ENCODE results near the gene CSNK1E. TPM values are rescaled to one million over a fixed set of nuclear protein-coding genes. Genes with fewer than 3 reads are reported as not detected.

CSNK1E gene
- total RNA-seq, 1 donor from 2014 or later = 246 TPM

DNA sequence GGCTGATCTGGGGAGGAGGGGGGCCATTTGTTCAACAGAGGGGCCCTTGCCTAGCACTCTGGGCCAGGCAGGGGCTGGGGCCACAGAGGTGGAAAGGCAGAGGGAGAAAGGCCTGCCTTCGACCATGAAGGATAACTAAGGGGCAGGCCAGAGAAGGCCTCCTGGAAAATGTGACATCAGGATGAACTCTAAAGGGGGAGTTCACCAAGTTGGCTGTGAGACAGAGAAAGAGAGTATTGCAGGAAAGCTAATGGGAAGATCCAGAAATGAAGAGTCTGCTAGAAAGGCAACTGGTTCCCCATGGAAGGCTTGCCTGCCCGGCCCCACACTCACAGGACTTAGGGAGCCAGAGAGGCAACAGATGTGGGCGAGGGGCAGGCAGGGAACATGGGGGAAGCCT lies 16.3 kb downstream of the CSNK1E start:
- peak overlapping the region; percentile 84 for H3K27ac Mint-ChIP-seq
- TF ChIP-seq, protein P1, sequence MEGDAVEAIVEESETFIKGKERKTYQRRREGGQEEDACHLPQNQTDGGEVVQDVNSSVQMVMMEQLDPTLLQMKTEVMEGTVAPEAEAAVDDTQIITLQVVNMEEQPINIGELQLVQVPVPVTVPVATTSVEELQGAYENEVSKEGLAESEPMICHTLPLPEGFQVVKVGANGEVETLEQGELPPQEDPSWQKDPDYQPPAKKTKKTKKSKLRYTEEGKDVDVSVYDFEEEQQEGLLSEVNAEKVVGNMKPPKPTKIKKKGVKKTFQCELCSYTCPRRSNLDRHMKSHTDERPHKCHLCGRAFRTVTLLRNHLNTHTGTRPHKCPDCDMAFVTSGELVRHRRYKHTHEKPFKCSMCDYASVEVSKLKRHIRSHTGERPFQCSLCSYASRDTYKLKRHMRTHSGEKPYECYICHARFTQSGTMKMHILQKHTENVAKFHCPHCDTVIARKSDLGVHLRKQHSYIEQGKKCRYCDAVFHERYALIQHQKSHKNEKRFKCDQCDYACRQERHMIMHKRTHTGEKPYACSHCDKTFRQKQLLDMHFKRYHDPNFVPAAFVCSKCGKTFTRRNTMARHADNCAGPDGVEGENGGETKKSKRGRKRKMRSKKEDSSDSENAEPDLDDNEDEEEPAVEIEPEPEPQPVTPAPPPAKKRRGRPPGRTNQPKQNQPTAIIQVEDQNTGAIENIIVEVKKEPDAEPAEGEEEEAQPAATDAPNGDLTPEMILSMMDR (IDR thresholded peaks at IDR 0.05; ENCODE audit: unreplicated experiment) = no peak
- no peaks in the 10 kb centered on the region for H3K27me3 Mint-ChIP-seq
- peaks cover 7% of the 10 kb centered on the region for H3K4me1 Mint-ChIP-seq (ENCODE audit: low read depth)
- no peaks in the 10 kb centered on the region for H3K9me3 Mint-ChIP-seq (ENCODE audit: low read depth)
- DNase-seq (ENCODE audit: low spot score, unreplicated experiment) = no peak
- H3K36me3 Mint-ChIP-seq (ENCODE audit: insufficient read depth) = peaks cover 28% of the 10 kb centered on the region
- H3K4me3 Mint-ChIP-seq (ENCODE audit: low read depth) = no peak overlapping the region

DNA sequence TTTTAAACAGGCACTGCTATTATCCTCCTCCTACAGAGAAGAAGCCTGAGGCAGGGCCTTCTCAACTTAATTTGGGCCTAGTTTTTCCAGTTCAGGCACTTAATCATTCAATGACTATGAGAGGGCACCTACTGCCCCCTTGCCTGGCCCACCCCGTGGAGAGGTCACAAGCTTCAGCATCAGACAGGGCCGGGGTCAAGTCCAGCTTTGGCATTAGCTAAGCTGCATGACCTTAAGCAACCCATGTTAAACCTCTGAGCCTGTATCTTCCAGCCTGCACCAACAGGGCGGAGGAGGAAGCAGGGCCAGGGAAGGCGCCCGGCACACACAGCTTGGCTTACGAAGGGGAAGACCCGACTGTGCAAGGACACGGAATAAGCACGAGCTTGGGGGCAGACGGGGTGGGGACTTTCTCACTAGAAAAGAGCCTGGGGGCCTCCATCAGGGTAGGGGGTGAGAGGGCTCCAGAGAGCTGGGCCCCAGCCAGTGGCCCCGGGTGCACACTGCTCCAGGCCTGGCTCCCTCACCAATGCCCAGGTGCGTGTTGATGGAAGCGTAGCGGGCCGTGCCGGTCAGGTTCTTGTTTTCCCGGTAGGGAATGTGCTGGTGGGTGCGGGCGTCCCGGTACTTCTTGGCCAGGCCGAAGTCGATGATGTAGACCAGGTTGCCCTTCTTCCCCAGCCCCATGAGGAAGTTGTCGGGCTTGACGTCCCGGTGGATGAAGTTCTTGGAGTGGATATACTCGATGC lies 16.9 kb downstream of the CSNK1E start:
- Mint-ChIP-seq H3K4me3 (ENCODE audit: low read depth) (no peak overlapping the region), H3K9me3 (ENCODE audit: low read depth) (no peaks in the 10 kb centered on the region), H3K4me1 (ENCODE audit: low read depth) (peaks cover 1% of the 10 kb centered on the region), H3K36me3 (ENCODE audit: insufficient read depth) (peaks cover 28% of the 10 kb centered on the region), H3K27me3 (no peaks in the 10 kb centered on the region), H3K27ac (peak overlapping the region; percentile 84)
- TF ChIP-seq, protein P1 (IDR thresholded peaks at IDR 0.05; ENCODE audit: unreplicated experiment) = no peak
- DNase-seq (ENCODE audit: low spot score, unreplicated experiment) = no peak

DNA sequence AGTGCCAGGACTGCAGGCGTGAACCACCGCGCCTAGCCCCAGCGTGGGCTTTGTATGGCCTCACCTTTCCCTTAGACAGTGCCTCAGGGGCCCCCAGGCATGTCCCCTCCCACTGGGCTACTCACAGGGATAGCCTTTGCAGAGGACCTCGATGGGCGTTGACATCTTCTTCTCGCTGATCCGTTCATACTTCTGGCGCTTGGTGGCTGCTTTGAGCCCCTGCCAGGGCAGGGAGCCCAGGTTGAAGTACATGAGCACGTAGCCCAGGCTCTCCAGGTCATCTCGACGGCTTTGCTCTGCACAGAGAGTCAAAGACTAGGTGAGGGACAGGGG lies 17.5 kb downstream of the CSNK1E start:
- Mint-ChIP-seq H3K27ac (no peak overlapping the region), H3K27me3 (no peaks in the 10 kb centered on the region), H3K4me1 (ENCODE audit: low read depth) (no peaks in the 10 kb centered on the region), H3K36me3 (ENCODE audit: insufficient read depth) (peaks cover 27% of the 10 kb centered on the region), H3K9me3 (ENCODE audit: low read depth) (no peaks in the 10 kb centered on the region), H3K4me3 (ENCODE audit: low read depth) (no peak overlapping the region)
- TF ChIP-seq, protein P1 (IDR thresholded peaks at IDR 0.05; ENCODE audit: unreplicated experiment) = no peak
- no peak for DNase-seq (ENCODE audit: low spot score, unreplicated experiment)

DNA sequence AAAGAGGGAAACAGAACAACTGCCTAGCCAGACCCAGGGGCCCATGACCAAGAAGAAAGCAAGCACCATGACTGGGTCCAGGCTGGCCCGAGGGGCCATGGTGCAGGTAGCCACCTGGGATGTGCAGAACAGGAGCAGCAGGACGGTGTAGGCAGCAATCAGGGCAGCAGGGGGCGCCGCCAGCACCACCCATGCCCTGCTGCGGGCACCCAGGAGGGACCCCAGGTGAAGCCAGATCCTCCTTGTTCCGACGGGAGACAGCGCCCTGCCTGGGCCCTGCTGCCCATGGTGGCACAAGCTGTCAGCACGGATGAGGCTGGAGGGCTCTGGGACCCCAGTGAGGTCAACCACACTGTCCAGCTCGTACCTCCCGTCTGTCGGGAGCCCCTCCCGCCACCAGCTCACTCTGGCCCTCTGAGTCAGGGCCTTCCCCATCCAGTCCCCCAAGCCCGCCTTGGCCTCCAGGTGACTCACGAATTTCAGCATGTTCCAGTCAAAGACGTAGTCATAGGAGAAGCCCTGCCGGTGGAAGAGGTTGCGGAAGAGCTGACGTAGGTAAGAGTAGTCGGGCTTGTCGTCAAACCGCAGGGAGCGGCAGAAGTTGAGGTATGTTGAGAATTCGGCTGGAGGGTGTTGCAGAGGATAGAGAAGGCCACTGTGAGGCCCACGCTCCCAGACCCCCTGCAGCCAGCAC lies 18.8 kb downstream of the CSNK1E start:
- Mint-ChIP-seq H3K27me3 (no peaks in the 10 kb centered on the region), H3K27ac (no peak overlapping the region), H3K9me3 (ENCODE audit: low read depth) (no peaks in the 10 kb centered on the region), H3K36me3 (ENCODE audit: insufficient read depth) (peaks cover 22% of the 10 kb centered on the region), H3K4me3 (ENCODE audit: low read depth) (no peak overlapping the region), H3K4me1 (ENCODE audit: low read depth) (no peaks in the 10 kb centered on the region)
- DNase-seq (ENCODE audit: low spot score, unreplicated experiment) = peak; percentile 28
- TF ChIP-seq, protein P1 (IDR thresholded peaks at IDR 0.05; ENCODE audit: unreplicated experiment) = peak; percentile 50

DNA sequence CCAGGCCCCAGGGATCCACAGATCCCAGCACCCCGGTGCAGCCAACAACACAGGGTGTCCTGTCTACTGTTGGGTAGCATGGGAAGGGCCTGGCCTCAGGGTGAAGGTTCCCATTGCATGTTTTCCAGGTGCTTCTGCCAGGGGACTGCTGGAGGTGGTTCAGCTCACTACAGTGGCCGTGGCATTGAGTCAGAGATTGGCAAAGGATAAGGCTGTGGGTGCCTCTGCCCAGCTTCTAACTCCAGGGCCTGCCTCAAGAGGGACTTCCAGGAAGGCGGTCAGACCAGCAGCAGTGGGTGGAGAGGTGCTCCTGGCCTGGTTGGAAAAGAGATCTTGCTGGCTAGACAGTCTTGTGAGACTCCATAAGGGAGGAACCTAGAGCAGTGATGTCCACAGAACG lies 20.9 kb downstream of the CSNK1E start:
- Mint-ChIP-seq H3K27ac (no peak overlapping the region), H3K9me3 (ENCODE audit: low read depth) (no peaks in the 10 kb centered on the region), H3K27me3 (no peaks in the 10 kb centered on the region), H3K36me3 (ENCODE audit: insufficient read depth) (peaks cover 18% of the 10 kb centered on the region), H3K4me1 (ENCODE audit: low read depth) (no peaks in the 10 kb centered on the region), H3K4me3 (ENCODE audit: low read depth) (no peak overlapping the region)
- TF ChIP-seq, protein P1 (IDR thresholded peaks at IDR 0.05; ENCODE audit: unreplicated experiment) = no peak
- no peak for DNase-seq (ENCODE audit: low spot score, unreplicated experiment)

Measured in progenitor cell of endocrine pancreas (in vitro differentiated cells).